Ishikawa (cell line): ENCODE data around the gene APOC4.

Source experiments
- CEBPB ChIP-seq: IDR thresholded peaks from 2 replicates; pipeline ENCODE4 v1.6.1; 2012
- EGR1 ChIP-seq: IDR thresholded peaks from 2 replicates; pipeline ENCODE4 v1.6.1; 2012
- EP300 ChIP-seq: IDR thresholded peaks from 2 replicates; pipeline ENCODE4 v1.6.1; 2012; ENCODE audit warnings: borderline replicate concordance
- TEAD4 ChIP-seq: IDR thresholded peaks from 2 replicates; pipeline ENCODE4 v1.6.1; 2012
- YY1 ChIP-seq: IDR thresholded peaks from 2 replicates; pipeline ENCODE4 v1.6.1; 2012; ENCODE audit warnings: low read depth
- TF ChIP-seq, protein P1 (sequence below): IDR thresholded peaks from 2 replicates; pipeline ENCODE4 v1.6.1; 2012
- TF ChIP-seq, protein P2 (sequence below): IDR thresholded peaks from 2 replicates; pipeline ENCODE4 v1.6.1; 2012; ENCODE audit warnings: low read depth, mild to moderate bottlenecking
- TF ChIP-seq, protein P3 (sequence below): IDR thresholded peaks from 2 replicates; pipeline ENCODE4 v1.6.1; 2012

DNA sequence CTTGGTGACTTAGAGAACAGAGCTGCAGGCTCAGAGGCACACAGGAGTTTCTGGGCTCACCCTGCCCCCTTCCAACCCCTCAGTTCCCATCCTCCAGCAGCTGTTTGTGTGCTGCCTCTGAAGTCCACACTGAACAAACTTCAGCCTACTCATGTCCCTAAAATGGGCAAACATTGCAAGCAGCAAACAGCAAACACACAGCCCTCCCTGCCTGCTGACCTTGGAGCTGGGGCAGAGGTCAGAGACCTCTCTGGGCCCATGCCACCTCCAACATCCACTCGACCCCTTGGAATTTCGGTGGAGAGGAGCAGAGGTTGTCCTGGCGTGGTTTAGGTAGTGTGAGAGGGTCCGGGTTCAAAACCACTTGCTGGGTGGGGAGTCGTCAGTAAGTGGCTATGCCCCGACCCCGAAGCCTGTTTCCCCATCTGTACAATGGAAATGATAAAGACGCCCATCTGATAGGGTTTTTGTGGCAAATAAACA is 17.8 kb upstream of the APOC4 start:
- TF ChIP-seq, protein P1, sequence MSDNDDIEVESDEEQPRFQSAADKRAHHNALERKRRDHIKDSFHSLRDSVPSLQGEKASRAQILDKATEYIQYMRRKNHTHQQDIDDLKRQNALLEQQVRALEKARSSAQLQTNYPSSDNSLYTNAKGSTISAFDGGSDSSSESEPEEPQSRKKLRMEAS = no peak
- TF ChIP-seq CEBPB (no peak), EGR1 (no peak), EP300 (no peak), YY1 (no peak), TEAD4 (no peak)
- TF ChIP-seq, protein P2, sequence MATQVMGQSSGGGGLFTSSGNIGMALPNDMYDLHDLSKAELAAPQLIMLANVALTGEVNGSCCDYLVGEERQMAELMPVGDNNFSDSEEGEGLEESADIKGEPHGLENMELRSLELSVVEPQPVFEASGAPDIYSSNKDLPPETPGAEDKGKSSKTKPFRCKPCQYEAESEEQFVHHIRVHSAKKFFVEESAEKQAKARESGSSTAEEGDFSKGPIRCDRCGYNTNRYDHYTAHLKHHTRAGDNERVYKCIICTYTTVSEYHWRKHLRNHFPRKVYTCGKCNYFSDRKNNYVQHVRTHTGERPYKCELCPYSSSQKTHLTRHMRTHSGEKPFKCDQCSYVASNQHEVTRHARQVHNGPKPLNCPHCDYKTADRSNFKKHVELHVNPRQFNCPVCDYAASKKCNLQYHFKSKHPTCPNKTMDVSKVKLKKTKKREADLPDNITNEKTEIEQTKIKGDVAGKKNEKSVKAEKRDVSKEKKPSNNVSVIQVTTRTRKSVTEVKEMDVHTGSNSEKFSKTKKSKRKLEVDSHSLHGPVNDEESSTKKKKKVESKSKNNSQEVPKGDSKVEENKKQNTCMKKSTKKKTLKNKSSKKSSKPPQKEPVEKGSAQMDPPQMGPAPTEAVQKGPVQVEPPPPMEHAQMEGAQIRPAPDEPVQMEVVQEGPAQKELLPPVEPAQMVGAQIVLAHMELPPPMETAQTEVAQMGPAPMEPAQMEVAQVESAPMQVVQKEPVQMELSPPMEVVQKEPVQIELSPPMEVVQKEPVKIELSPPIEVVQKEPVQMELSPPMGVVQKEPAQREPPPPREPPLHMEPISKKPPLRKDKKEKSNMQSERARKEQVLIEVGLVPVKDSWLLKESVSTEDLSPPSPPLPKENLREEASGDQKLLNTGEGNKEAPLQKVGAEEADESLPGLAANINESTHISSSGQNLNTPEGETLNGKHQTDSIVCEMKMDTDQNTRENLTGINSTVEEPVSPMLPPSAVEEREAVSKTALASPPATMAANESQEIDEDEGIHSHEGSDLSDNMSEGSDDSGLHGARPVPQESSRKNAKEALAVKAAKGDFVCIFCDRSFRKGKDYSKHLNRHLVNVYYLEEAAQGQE = no peak
- TF ChIP-seq, protein P3, sequence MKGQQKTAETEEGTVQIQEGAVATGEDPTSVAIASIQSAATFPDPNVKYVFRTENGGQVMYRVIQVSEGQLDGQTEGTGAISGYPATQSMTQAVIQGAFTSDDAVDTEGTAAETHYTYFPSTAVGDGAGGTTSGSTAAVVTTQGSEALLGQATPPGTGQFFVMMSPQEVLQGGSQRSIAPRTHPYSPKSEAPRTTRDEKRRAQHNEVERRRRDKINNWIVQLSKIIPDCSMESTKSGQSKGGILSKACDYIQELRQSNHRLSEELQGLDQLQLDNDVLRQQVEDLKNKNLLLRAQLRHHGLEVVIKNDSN = no peak
